Limb (tissue), 2 donors: Measurements from ENCODE around the gene TPST2.
A peak's percentile ranks its signal among the peaks of the same experiment; 100 is the strongest.

ENCODE experiments used
- DNase-seq, 2 donors: peaks; one replicate each; pipeline ENCODE4 v3.0.0-alpha.2; 2016; ENCODE audit errors: extremely low spot score in 2 of 2

The TPST2 gene

GRCh38 chr22:26610996-26611395 is 21.1 kb upstream of the TPST2 start:
- DNase-seq = no peak

GRCh38 chr22:26610072-26610958 is 20.4 kb upstream of the TPST2 start:
- peak; percentile 8 to 46 for DNase-seq

- DNase-seq = no peak
Observed at GRCh38 chr22:26609287-26609686, 19.4 kb upstream of the TPST2 start.

GRCh38 chr22:26608129-26608528 is 18.2 kb upstream of the TPST2 start:
- DNase-seq = no peak

GRCh38 chr22:26606611-26607010 is 16.7 kb upstream of the TPST2 start:
- DNase-seq = no peak

GRCh38 chr22:26604368-26604767 is 14.4 kb upstream of the TPST2 start:
- DNase-seq = no peak

GRCh38 chr22:26602127-26602526 is 12.2 kb upstream of the TPST2 start:
- DNase-seq = no peak

GRCh38 chr22:26601726-26602125 is 11.8 kb upstream of the TPST2 start:
- no peak for DNase-seq

- DNase-seq = no peak
Observed at GRCh38 chr22:26599505-26599904, 9.6 kb upstream of the TPST2 start.

GRCh38 chr22:26597480-26597879 is 7.5 kb upstream of the TPST2 start:
- no peak for DNase-seq

GRCh38 chr22:26597026-26597425 is 7.1 kb upstream of the TPST2 start:
- no peak for DNase-seq

- no peak for DNase-seq
Observed at GRCh38 chr22:26593763-26594162, 3.8 kb upstream of the TPST2 start.

- no peak for DNase-seq
Observed at GRCh38 chr22:26592421-26592891, 2.5 kb upstream of the TPST2 start.

- no peak for DNase-seq
Observed at GRCh38 chr22:26589367-26589844, 526 bp downstream of the TPST2 start.

GRCh38 chr22:26588729-26589366 is 1.1 kb downstream of the TPST2 start:
- DNase-seq = no peak

GRCh38 chr22:26587991-26588613 is 1.8 kb downstream of the TPST2 start:
- no peak for DNase-seq

- no peak for DNase-seq
Observed at GRCh38 chr22:26586556-26587325, 3.2 kb downstream of the TPST2 start.

GRCh38 chr22:26585104-26585790 is 4.7 kb downstream of the TPST2 start:
- no peak for DNase-seq

- no peak for DNase-seq
Observed at GRCh38 chr22:26584010-26584409, 5.9 kb downstream of the TPST2 start.

GRCh38 chr22:26581633-26582168 is 8.2 kb downstream of the TPST2 start:
- DNase-seq = no peak

- no peak for DNase-seq
Observed at GRCh38 chr22:26581026-26581425, 8.9 kb downstream of the TPST2 start.
